Kidney epithelial cell (primary cell): ENCODE measurements around the gene SAV1. TPM values are rescaled to one million over a fixed set of nuclear protein-coding genes. Genes with fewer than 3 reads are reported as not detected.
"Not testable (repeated sequence)": the region's sequence is repeated elsewhere in the genome, so short reads cannot be mapped to it uniquely, and the experiment has no call there.

Experiments used
- DNase-seq: peaks from one replicate; pipeline ENCODE4 v3.0.0-alpha.2; 2010; ENCODE audit warnings: low read depth
- H3K27me3 ChIP-seq: 2 replicates; pipeline ENCODE4 v1.6.0; 2011; ENCODE audit warnings: low read length; ENCODE audit not compliant: control insufficient read depth, insufficient read depth
- H3K36me3 ChIP-seq: 2 replicates; pipeline ENCODE4 v1.5.1; 2011; ENCODE audit warnings: low read length; ENCODE audit not compliant: control insufficient read depth, insufficient read depth
- H3K4me3 ChIP-seq: 2 replicates; pipeline ENCODE4 v1.5.1; 2011; ENCODE audit warnings: low read depth, mild to moderate bottlenecking, control low read depth, low read length
- total RNA-seq: library from RNA; depleted of rRNA; stranded (reverse); fragments of >200 nt; gene quantifications from 2 replicates; pipeline ENCODE4 v1.2.3, GENCODE V29; 2015
- TF ChIP-seq, protein P1 (sequence below): IDR thresholded peaks from 2 replicates; pipeline ENCODE4 v1.5.1; 2011; ENCODE audit warnings: mild to moderate bottlenecking, moderate library complexity, low read length, control low read depth, inconsistent platforms; ENCODE audit not compliant: insufficient read depth, poor library complexity, severe bottlenecking

Gene SAV1
- total RNA-seq, 1 donor from 2014 or later = 31.1 TPM

DNA sequence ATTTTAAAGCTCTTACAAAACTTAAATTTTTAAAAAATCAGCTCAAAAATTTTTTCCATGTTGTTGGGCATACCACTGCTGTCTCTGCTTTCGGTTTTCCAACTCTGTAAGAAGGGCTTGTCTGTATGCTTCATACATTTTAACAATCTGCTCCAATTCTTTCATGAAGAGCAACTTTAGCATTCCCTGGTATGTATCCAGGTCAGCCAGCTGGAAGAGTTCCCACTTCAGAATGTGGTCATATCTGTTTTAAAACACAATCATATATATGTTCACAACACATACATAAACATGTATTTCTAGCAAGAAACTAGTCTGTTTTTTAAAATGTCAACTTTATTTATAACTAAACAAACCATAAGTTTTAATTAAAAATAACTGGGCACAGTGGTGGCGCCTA lies 33.0 kb downstream of the SAV1 start:
- TF ChIP-seq, protein P1, sequence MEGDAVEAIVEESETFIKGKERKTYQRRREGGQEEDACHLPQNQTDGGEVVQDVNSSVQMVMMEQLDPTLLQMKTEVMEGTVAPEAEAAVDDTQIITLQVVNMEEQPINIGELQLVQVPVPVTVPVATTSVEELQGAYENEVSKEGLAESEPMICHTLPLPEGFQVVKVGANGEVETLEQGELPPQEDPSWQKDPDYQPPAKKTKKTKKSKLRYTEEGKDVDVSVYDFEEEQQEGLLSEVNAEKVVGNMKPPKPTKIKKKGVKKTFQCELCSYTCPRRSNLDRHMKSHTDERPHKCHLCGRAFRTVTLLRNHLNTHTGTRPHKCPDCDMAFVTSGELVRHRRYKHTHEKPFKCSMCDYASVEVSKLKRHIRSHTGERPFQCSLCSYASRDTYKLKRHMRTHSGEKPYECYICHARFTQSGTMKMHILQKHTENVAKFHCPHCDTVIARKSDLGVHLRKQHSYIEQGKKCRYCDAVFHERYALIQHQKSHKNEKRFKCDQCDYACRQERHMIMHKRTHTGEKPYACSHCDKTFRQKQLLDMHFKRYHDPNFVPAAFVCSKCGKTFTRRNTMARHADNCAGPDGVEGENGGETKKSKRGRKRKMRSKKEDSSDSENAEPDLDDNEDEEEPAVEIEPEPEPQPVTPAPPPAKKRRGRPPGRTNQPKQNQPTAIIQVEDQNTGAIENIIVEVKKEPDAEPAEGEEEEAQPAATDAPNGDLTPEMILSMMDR = no peak
- Histone ChIP-seq H3K27me3 (no peaks in the 10 kb centered on the region), H3K36me3 (no peaks in the 10 kb centered on the region), H3K4me3 (no peak overlapping the region)
- no peak for DNase-seq

- DNase-seq = no peak
- H3K36me3 ChIP-seq = no peaks in the 10 kb centered on the region
- H3K27me3 ChIP-seq = no peaks in the 10 kb centered on the region
- H3K4me3 ChIP-seq = no peak overlapping the region
- TF ChIP-seq, protein P1 = no peak
These were observed 34.2 kb downstream of the SAV1 start for GRCh38 chr14:50633954-50634353.

- no peaks in the 10 kb centered on the region for H3K36me3 ChIP-seq
- DNase-seq = no peak
- H3K4me3 ChIP-seq = no peak overlapping the region
- TF ChIP-seq, protein P1 = no peak
- no peaks in the 10 kb centered on the region for H3K27me3 ChIP-seq
These were observed 36.7 kb downstream of the SAV1 start for GRCh38 chr14:50631408-50631821.

- not testable (repeated sequence) for H3K4me3 ChIP-seq, H3K36me3 ChIP-seq, DNase-seq, H3K27me3 ChIP-seq
These were observed 43.2 kb downstream of the SAV1 start for GRCh38 chr14:50624947-50625346.

DNA sequence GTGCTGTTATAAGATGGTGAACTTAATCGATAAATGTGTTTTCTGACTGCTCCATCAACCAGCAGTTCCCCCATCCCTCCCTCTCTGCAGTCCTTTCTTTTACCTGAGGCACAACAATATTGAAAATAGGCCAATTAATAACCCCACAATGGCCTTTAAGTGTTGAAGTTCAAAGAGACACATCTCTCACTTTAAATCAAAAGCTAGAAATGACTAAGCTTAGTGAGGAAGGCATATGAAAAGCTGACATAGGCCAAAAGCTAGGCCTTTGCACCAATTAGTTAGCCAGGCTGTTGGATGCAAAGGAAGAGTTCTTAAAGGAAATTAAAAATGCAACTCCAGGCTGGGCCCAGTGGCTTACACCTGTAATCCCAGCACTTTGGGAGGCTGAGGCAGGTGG lies 43.7 kb downstream of the SAV1 start:
- Histone ChIP-seq H3K36me3 (no peaks in the 10 kb centered on the region), H3K27me3 (no peaks in the 10 kb centered on the region), H3K4me3 (no peak overlapping the region)
- TF ChIP-seq, protein P1 = no peak
- DNase-seq = no peak

DNA sequence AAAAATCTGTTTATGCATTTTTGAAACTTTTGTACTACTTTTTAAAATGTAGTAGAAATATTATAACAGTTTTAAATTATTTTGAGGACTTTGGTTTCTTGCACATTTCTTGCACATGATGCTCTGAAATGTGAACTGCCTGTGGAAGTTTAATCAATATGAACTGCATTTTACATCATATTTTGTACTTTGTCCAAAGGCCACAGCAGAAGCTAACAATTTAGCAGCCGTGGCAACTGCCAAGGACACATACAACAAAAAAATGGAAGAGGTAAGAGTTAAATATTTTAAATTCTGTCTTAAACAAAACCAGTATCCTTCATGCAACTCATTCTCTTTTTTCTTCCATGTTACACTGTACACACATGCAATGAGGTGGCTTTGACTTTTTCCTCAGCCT lies 45.1 kb downstream of the SAV1 start:
- DNase-seq = no peak
- Histone ChIP-seq H3K27me3 (no peaks in the 10 kb centered on the region), H3K36me3 (no peaks in the 10 kb centered on the region), H3K4me3 (no peak overlapping the region)
- TF ChIP-seq, protein P1 = no peak
